OCI-LY1 (cell line): Measurements from ENCODE around the gene MED27.

Experiments
- H2AFZ ChIP-seq: fragments of 200-600 bp; sonication (generic), shearing (Covaris generic); 2 replicates; pipeline ENCODE4 v1.6.0; 2014; ENCODE audit warnings: antibody characterized with exemption, mild to moderate bottlenecking, low read length
- H3F3A ChIP-seq: fragments of 200-600 bp; sonication (generic), shearing (Covaris generic); 2 replicates; pipeline ENCODE4 v1.6.0; 2014; ENCODE audit warnings: mild to moderate bottlenecking, antibody characterized with exemption, low read length, moderate library complexity; ENCODE audit not compliant: insufficient read depth
- H3K27ac ChIP-seq: fragments of 200-600 bp; sonication (generic); 2 replicates; pipeline ENCODE4 v1.5.1; 2014; ENCODE audit warnings: low read length, mixed run types, mild to moderate bottlenecking, low read depth; ENCODE audit not compliant: poor library complexity, severe bottlenecking
- H3K27me3 ChIP-seq: fragments of 200-600 bp; sonication (generic); 2 replicates; pipeline ENCODE4 v1.6.0; 2014; ENCODE audit warnings: antibody characterized with exemption, mild to moderate bottlenecking, low read length, moderate library complexity; ENCODE audit not compliant: insufficient read depth
- H3K36me3 ChIP-seq: fragments of 200-600 bp; sonication (generic); 2 replicates; pipeline ENCODE4 v1.6.1; 2014; ENCODE audit warnings: mild to moderate bottlenecking, antibody characterized with exemption, low read length, moderate library complexity, mixed read lengths; ENCODE audit not compliant: insufficient read depth
- H3K4me1 ChIP-seq: fragments of 200-600 bp; sonication (generic); 2 replicates; pipeline ENCODE4 v1.5.1; 2014; ENCODE audit warnings: mild to moderate bottlenecking, low read length, moderate library complexity; ENCODE audit not compliant: insufficient read depth, severe bottlenecking
- H3K4me2 ChIP-seq: fragments of 200-600 bp; sonication (generic), shearing (Covaris generic); 2 replicates; pipeline ENCODE4 v1.6.1; 2014; ENCODE audit warnings: low read length
- H3K4me3 ChIP-seq: fragments of 200-600 bp; sonication (generic); 2 replicates; pipeline ENCODE4 v1.5.1; 2014; ENCODE audit warnings: low read length, low read depth, mild to moderate bottlenecking, mixed read lengths; ENCODE audit not compliant: poor library complexity, severe bottlenecking
- H3K79me2 ChIP-seq: fragments of 200-600 bp; shearing (Covaris generic); 2 replicates; pipeline ENCODE4 v1.6.1; 2016; ENCODE audit warnings: mixed run types, low read length, mixed read lengths; ENCODE audit not compliant: insufficient read depth
- H3K9ac ChIP-seq: fragments of 200-600 bp; sonication (generic), shearing (Covaris generic); 2 replicates; pipeline ENCODE4 v1.6.1; 2014; ENCODE audit warnings: mild to moderate bottlenecking, low read length, mixed read lengths
- H3K9me2 ChIP-seq: fragments of 200-600 bp; sonication (generic), shearing (Covaris generic); 2 replicates; pipeline ENCODE4 v1.6.1; 2014; ENCODE audit warnings: low read depth, mild to moderate bottlenecking, low read length, mixed read lengths
- H3K9me3 ChIP-seq: fragments of 200-600 bp; shearing (Covaris generic); 2 replicates; pipeline ENCODE4 v1.6.1; 2014; ENCODE audit warnings: low read length, mixed read lengths
- H4K20me1 ChIP-seq: fragments of 200-600 bp; sonication (generic), shearing (Covaris generic); 2 replicates; pipeline ENCODE4 v1.6.0; 2016; ENCODE audit warnings: mild to moderate bottlenecking, low read length; ENCODE audit not compliant: insufficient read depth
- EZH2 ChIP-seq: fragments of 200-600 bp; sonication (generic), shearing (Covaris generic); IDR thresholded peaks from 2 replicates; pipeline ENCODE4 v1.8.0; 2017; ENCODE audit warnings: borderline replicate concordance, mixed run types, mild to moderate bottlenecking, antibody characterized with exemption, low read length, moderate library complexity, mixed read lengths
- TF ChIP-seq, protein P1 (sequence below): fragments of 200-600 bp; sonication (generic), shearing (Covaris generic); IDR thresholded peaks from 2 replicates; pipeline ENCODE4 v1.5.1; 2017; ENCODE audit warnings: mild to moderate bottlenecking, antibody characterized with exemption, low read length, moderate library complexity, mixed read lengths

MED27 gene, protein sequence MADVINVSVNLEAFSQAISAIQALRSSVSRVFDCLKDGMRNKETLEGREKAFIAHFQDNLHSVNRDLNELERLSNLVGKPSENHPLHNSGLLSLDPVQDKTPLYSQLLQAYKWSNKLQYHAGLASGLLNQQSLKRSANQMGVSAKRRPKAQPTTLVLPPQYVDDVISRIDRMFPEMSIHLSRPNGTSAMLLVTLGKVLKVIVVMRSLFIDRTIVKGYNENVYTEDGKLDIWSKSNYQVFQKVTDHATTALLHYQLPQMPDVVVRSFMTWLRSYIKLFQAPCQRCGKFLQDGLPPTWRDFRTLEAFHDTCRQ

DNA sequence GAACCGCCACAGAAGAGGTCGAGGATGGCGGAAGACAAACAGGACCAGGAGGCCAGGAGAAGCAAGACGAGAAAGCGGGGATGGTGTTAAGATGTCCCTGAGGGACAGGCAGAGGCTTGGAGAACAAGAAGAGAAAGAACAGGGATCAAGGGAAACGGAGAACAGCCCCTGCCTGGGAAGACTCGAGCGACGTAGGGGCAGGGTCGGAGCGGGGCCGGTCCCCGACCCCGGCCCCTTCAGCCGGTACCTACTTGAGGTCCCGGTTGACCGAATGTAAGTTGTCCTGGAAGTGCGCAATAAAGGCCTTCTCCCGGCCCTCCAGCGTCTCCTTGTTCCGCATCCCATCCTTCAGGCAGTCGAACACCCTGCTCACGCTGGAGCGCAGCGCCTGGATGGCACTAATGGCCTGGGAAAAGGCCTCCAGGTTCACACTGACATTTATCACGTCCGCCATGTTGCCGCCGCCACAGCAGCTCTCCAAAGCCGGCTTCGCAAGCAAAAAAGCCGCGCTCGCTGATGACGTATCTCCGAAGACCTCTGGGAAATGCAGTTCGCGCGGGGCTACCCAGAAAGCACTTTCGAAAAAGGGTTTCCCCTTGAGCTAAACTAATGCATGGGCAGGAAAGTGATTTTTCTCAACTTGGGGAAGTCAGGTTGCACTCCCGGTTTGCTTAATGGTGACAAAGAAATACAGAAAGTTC is at the start of gene MED27:
TSS of gene MED27 (minus strand) at position 477 of the 701 bp plus-strand sequence. CDS start at position 454, 23 bp downstream.
- Histone ChIP-seq H3K4me1 (peaks cover 19% of the 10 kb centered on the region), H4K20me1 (no peaks in the 10 kb centered on the region), H3K4me2 (peak within 1 kb of the TSS; percentile 98), H3K9me2 (no peaks in the 10 kb centered on the region), H3K27ac (no peak within 1 kb of the TSS), H3K9ac (peak within 1 kb of the TSS; percentile 93), H3K36me3 (peaks cover 29% of the 10 kb centered on the region; the same call in 1 of the 2 replicates), H3K27me3 (no peaks in the 10 kb centered on the region), H2AFZ (0 out of 2 replicates have a peak within 1 kb of the TSS, but pooled peaks have one; percentile 43), H3F3A (no peaks in the 10 kb centered on the region), H3K4me3 (peak within 1 kb of the TSS; percentile 100), H3K79me2 (peaks cover 14% of the 10 kb centered on the region; the same call in 1 of the 2 replicates), H3K9me3 (no peaks in the 10 kb centered on the region)
- no peak for TF ChIP-seq EZH2
- TF ChIP-seq, protein P1, sequence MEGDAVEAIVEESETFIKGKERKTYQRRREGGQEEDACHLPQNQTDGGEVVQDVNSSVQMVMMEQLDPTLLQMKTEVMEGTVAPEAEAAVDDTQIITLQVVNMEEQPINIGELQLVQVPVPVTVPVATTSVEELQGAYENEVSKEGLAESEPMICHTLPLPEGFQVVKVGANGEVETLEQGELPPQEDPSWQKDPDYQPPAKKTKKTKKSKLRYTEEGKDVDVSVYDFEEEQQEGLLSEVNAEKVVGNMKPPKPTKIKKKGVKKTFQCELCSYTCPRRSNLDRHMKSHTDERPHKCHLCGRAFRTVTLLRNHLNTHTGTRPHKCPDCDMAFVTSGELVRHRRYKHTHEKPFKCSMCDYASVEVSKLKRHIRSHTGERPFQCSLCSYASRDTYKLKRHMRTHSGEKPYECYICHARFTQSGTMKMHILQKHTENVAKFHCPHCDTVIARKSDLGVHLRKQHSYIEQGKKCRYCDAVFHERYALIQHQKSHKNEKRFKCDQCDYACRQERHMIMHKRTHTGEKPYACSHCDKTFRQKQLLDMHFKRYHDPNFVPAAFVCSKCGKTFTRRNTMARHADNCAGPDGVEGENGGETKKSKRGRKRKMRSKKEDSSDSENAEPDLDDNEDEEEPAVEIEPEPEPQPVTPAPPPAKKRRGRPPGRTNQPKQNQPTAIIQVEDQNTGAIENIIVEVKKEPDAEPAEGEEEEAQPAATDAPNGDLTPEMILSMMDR = no peak

DNA sequence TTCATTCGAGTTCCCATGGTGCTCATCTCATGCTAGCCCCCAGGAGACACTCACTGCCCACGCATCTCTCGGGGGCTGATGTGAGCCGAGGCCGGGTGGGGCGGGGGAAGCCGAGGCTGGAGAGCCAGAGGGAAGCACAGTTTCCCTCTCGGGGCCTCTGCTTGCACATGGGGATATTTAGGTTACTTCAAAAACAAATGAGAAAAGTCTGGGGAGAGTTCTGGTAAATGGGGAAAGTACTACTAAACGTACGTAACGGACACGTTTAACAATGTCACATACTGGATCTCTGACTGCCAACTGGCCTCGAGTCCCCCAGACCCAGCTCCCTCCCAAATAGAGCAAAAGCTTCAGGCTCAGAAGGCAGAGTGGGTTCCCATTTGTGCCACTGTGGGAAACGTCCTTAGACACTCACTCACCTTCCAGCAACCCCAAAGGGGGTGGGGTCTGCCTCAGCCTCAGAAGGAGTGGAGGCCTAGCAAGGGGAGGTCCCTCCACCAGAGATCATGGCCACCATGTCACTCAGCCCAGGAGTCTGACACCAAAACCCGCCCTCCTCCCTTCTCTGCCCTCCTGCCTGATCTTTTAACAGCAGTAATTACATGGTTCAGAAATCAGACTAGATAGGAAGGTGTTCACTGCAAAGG is 48.3 kb upstream of the MED27 start:
- H4K20me1 ChIP-seq = no peaks in the 10 kb centered on the region
- H3K36me3 ChIP-seq = no peaks in the 10 kb centered on the region
- H3K9me3 ChIP-seq = no peaks in the 10 kb centered on the region
- no peak overlapping the region for H3K27ac ChIP-seq
- H3K4me1 ChIP-seq = no peaks in the 10 kb centered on the region
- no peak for TF ChIP-seq EZH2
- TF ChIP-seq, protein P1 = no peak
- H3K4me3 ChIP-seq = no peak overlapping the region
- no peak overlapping the region for H2AFZ ChIP-seq
- no peak overlapping the region for H3K9ac ChIP-seq
- H3F3A ChIP-seq = no peaks in the 10 kb centered on the region
- no peak overlapping the region for H3K4me2 ChIP-seq
- H3K9me2 ChIP-seq = no peaks in the 10 kb centered on the region
- H3K79me2 ChIP-seq = no peaks in the 10 kb centered on the region
- no peaks in the 10 kb centered on the region; the same call in 1 of the 2 replicates for H3K27me3 ChIP-seq

- Histone ChIP-seq H3K79me2 (no peaks in the 10 kb centered on the region), H3K4me1 (no peaks in the 10 kb centered on the region), H3K36me3 (no peaks in the 10 kb centered on the region), H3K4me3 (no peak overlapping the region), H3K27me3 (no peaks in the 10 kb centered on the region; the same call in 1 of the 2 replicates), H2AFZ (no peak overlapping the region), H4K20me1 (no peaks in the 10 kb centered on the region), H3K4me2 (no peak overlapping the region), H3F3A (no peaks in the 10 kb centered on the region), H3K27ac (no peak overlapping the region), H3K9me3 (no peaks in the 10 kb centered on the region), H3K9me2 (no peaks in the 10 kb centered on the region), H3K9ac (no peak overlapping the region)
- no peak for TF ChIP-seq EZH2
- TF ChIP-seq, protein P1 = no peak
Observed at GRCh38 chr9:132126680-132127236, 47.1 kb upstream of the MED27 start.
